ENCODE results near the gene SUN5. TPM values are rescaled to one million over a fixed set of nuclear protein-coding genes. Genes with fewer than 3 reads are reported as not detected.
"Not testable (repeated sequence)": the region's sequence is repeated elsewhere in the genome, so short reads cannot be mapped to it uniquely, and the experiment has no call there.

SUN5 gene
- polyA plus RNA-seq, 12 donors, result not detected

- no peak for DNase-seq
Measured at GRCh38 chr20:32965115-32965514, 39.1 kb downstream of the SUN5 start.

GRCh38 chr20:32964575-32964974 lies 39.7 kb downstream of the SUN5 start:
- DNase-seq, result no peak

- DNase-seq, result no peak
Measured at GRCh38 chr20:32963176-32963575, 41.1 kb downstream of the SUN5 start.

GRCh38 chr20:32962646-32963045 lies 41.6 kb downstream of the SUN5 start:
- DNase-seq, result not testable (repeated sequence)

GRCh38 chr20:32962053-32962452 lies 42.2 kb downstream of the SUN5 start:
- DNase-seq, result no peak

- DNase-seq, result no peak
Measured at GRCh38 chr20:32960849-32961731, 43.1 kb downstream of the SUN5 start.

GRCh38 chr20:32960222-32960518 lies 44.1 kb downstream of the SUN5 start:
- no peak for DNase-seq

- DNase-seq, result no peak
Measured at GRCh38 chr20:32959351-32960221, 44.6 kb downstream of the SUN5 start.

- DNase-seq, result no peak
Measured at GRCh38 chr20:32958574-32958973, 45.7 kb downstream of the SUN5 start.

- no peak for DNase-seq
Measured at GRCh38 chr20:32957459-32957858, 46.8 kb downstream of the SUN5 start.

- DNase-seq, result not testable (repeated sequence)
Measured at GRCh38 chr20:32950539-32950938, 53.7 kb downstream of the SUN5 start.

GRCh38 chr20:32946629-32947028 lies 57.6 kb downstream of the SUN5 start:
- DNase-seq, result no peak

- no peak for DNase-seq
Measured at GRCh38 chr20:32945710-32946221, 58.5 kb downstream of the SUN5 start.

- no peak for DNase-seq
Measured at GRCh38 chr20:32943490-32944052, 60.7 kb downstream of the SUN5 start.

GRCh38 chr20:32941155-32941885 lies 62.9 kb downstream of the SUN5 start:
- DNase-seq, result no peak

GRCh38 chr20:32934580-32934979 lies 69.7 kb downstream of the SUN5 start:
- DNase-seq, result no peak

Other genes starting within 250 kb of the SUN5 start
- 1 to 10 TPM in 11 of 12 donors, not detected in 1; 3.0 to 5.6 (median 3.9) TPM for gene DNMT3B, start 242.0 kb downstream of the SUN5 start, polyA plus RNA-seq (ENCODE audit: insufficient read length in 12 of 12)
- 100 to 1,000 TPM in 10 of 12 donors, 10 to 100 TPM in 1, not detected in 1; 78.3 to 175 (median 139) TPM for gene MAPRE1, start 184.5 kb downstream of the SUN5 start, polyA plus RNA-seq (ENCODE audit: insufficient read length in 12 of 12)
- gene EFCAB8, start 145.5 kb downstream of the SUN5 start, polyA plus RNA-seq (ENCODE audit: insufficient read length in 12 of 12), result under 1 TPM in 7 of 12 donors, not detected in 5; 0.05 to 0.40 (median 0.15) TPM
- not detected for gene BPIFB2, start 3.3 kb upstream of the SUN5 start, polyA plus RNA-seq (ENCODE audit: insufficient read length in 12 of 12)
- not detected for gene BPIFB6, start 27.2 kb upstream of the SUN5 start, polyA plus RNA-seq (ENCODE audit: insufficient read length in 12 of 12)
- under 1 TPM in 3 of 12 donors, not detected in 9; 0.13 to 0.16 (median 0.14) TPM for gene BPIFB3, start 49.5 kb upstream of the SUN5 start, polyA plus RNA-seq (ENCODE audit: insufficient read length in 12 of 12)
- under 1 TPM in 5 of 12 donors, not detected in 7; 0.11 to 0.29 (median 0.14) TPM for gene BPIFB4, start 75.2 kb upstream of the SUN5 start, polyA plus RNA-seq (ENCODE audit: insufficient read length in 12 of 12)
- not detected for gene BPIFA2, start 163.7 kb upstream of the SUN5 start, polyA plus RNA-seq (ENCODE audit: insufficient read length in 12 of 12)
- gene BPIFA3, start 212.9 kb upstream of the SUN5 start, polyA plus RNA-seq (ENCODE audit: insufficient read length in 12 of 12), result not detected
- gene BPIFA1, start 231.6 kb upstream of the SUN5 start, polyA plus RNA-seq (ENCODE audit: insufficient read length in 12 of 12), result not detected